ENCODE measurements around the gene CEPT1. TPM values are rescaled to one million over a fixed set of nuclear protein-coding genes. Genes with fewer than 3 reads are reported as not detected.

Gene CEPT1
- total and polyA plus RNA-seq, 8 donors: 8.5 to 23.8 (median 13.1) TPM

- ATAC-seq: no peak
- 68 to 74% methylated on average over 6 of the region's 6 CpGs for WGBS, 2 donors
- Histone ChIP-seq H3K27ac (no peak overlapping the region), H3K27me3 (no peaks in the 10 kb centered on the region), H3K9me3 (no peaks in the 10 kb centered on the region), H3K4me3 (no peak overlapping the region), H3K4me1 (peaks cover 0 to 11% (median 7%) of the 10 kb centered on the region in 3 donors), H3K36me3 (no peaks in the 10 kb centered on the region)
- FAIRE-seq: no peak
- intact Hi-C loops (cut with DNase I): loop anchor here in 2 of 3 donors (5.0 to 10.0 kb wide), 2 partner anchors 179 to 542 kb away; no protein-coding TSS in a partner anchor
- DNase-seq: no peak
- no peak for TF ChIP-seq CTCF (IDR thresholded peaks at IDR 0.05)
Observed at GRCh38 chr1:111223126-111223685, 83.2 kb downstream of the CEPT1 start.

- Histone ChIP-seq H3K36me3 (no peaks in the 10 kb centered on the region), H3K4me1 (peaks cover 0 to 12% (median 7%) of the 10 kb centered on the region in 3 donors), H3K9me3 (no peaks in the 10 kb centered on the region), H3K4me3 (no peak overlapping the region), H3K27me3 (no peaks in the 10 kb centered on the region), H3K27ac (no peak overlapping the region)
- ATAC-seq: no peak
- no peak for DNase-seq
- no peak for FAIRE-seq
- intact Hi-C loops (cut with DNase I): loop anchor here in 1 of 3 donors (10.0 kb wide), 1 partner anchor 540 kb away; no protein-coding TSS in a partner anchor
- no peak for TF ChIP-seq CTCF (IDR thresholded peaks at IDR 0.05)
Observed at GRCh38 chr1:111225091-111225490, 85.1 kb downstream of the CEPT1 start.

- Histone ChIP-seq H3K4me3 (no peak overlapping the region), H3K36me3 (no peaks in the 10 kb centered on the region), H3K27me3 (no peaks in the 10 kb centered on the region), H3K9me3 (no peaks in the 10 kb centered on the region), H3K27ac (no peak overlapping the region), H3K4me1 (peaks cover 0 to 12% (median 7%) of the 10 kb centered on the region in 3 donors)
- FAIRE-seq (no peak), DNase-seq (no peak), ATAC-seq (no peak)
- intact Hi-C loops (cut with DNase I): loop anchor here in 1 of 3 donors (10.0 kb wide), 1 partner anchor 539 kb away; no protein-coding TSS in a partner anchor
- 36 to 57% methylated on average over 6 of the region's 6 CpGs for WGBS, 2 donors
- no peak for TF ChIP-seq CTCF (IDR thresholded peaks at IDR 0.05)
Observed at GRCh38 chr1:111225717-111226400, 85.8 kb downstream of the CEPT1 start.

- intact Hi-C loops (cut with DNase I): loop anchor here in 1 of 3 donors (10.0 kb wide), 1 partner anchor 537 kb away; no protein-coding TSS in a partner anchor
- no peak for FAIRE-seq
- Histone ChIP-seq H3K4me1 (peaks cover 0 to 9% (median 7%) of the 10 kb centered on the region in 3 donors), H3K9me3 (no peaks in the 10 kb centered on the region), H3K27me3 (no peaks in the 10 kb centered on the region), H3K36me3 (no peaks in the 10 kb centered on the region), H3K27ac (peak within 1 kb of the TSS; percentile 1 to 71 (median 66)), H3K4me3 (no peak within 1 kb of the TSS)
- TF ChIP-seq CTCF (IDR thresholded peaks at IDR 0.05): no peak
- 76 to 89% methylated on average over 3 of the region's 3 CpGs for WGBS, 2 donors
- ATAC-seq: peak in 1 of 4 donors; percentile 46
- DNase-seq: no peak
Observed at GRCh38 chr1:111227434-111227833, 87.4 kb downstream of the CEPT1 start, which contains the start of gene CHI3L2. CHI3L2 (plus strand) TSS chr1:111227713; CDS start chr1:111227730, 17 bp downstream.
